Erythroblast (primary cell): Measurements from ENCODE around the gene ERO1A.
A peak's percentile ranks its signal among the peaks of the same experiment; 100 is the strongest.

ENCODE experiments used
- DNase-seq, 2 experiments: peaks; one replicate each; lab custom pipeline; 2025; lab: John Stamatoyannopoulos, UW
- GATA1 ChIP-seq: IDR thresholded peaks from 2 replicates; pipeline ENCODE4 v1.6.1; 2011; ENCODE audit warnings: low read depth, mild to moderate bottlenecking, control low read depth, low read length, moderate library complexity
- POLR2A ChIP-seq: IDR thresholded peaks from 2 replicates; pipeline ENCODE4 v1.6.1; 2011; ENCODE audit warnings: mild to moderate bottlenecking, low read length

ERO1A gene

GRCh38 chr14:52686176-52686575 is 9.2 kb downstream of the ERO1A start:
- DNase-seq, result no peak
- TF ChIP-seq POLR2A, result no peak
- no peak for TF ChIP-seq GATA1

DNA sequence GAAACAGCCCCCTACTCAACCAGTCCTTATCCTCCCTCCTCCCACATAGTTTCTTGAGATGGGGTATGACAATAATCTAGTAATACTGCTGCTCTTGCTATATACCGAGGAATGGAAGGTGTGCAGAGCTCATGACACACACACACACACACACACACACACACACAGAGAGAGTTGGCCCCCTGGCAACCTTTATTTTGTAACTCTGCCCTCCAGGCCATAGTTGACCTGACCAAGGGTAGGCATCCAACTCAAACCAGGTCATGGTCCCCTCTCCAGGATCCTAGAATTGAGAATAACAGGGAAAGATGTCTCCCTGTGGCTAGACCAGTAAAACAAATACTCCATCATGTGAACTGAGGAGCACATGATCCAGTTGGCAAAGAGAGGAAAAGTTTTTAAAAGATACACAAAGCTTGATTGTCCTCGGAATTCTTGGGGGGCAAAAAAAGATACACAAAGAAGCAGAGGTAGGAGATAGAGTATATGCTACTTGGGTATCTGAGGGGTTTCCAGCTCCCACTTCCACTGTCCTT is 11.3 kb downstream of the ERO1A start:
- DNase-seq, result no peak
- TF ChIP-seq GATA1 (no peak), POLR2A (no peak)

GRCh38 chr14:52678591-52678990 is 16.8 kb downstream of the ERO1A start:
- no peak for TF ChIP-seq POLR2A
- no peak for TF ChIP-seq GATA1
- DNase-seq, result peak; percentile 14

DNA sequence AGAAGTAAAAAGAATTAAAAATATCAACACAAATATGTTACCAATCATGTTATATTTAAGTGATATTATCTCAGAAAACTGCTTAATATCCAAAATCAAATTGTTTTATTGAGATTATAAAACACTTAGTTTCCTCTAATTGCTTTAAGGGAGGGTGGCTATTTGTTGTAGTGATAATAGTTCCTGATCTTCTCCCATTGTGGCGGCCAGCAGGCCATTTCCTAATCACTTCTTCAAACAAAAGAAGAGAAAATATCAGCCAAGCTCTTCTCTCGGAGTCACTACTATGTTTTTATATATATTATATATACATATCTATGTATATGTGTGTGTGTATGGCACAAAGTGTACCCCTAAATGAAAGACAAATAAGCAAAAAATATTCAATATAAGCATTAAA is 31.5 kb downstream of the ERO1A start:
- no peak for TF ChIP-seq POLR2A
- TF ChIP-seq GATA1, result no peak
- DNase-seq, result no peak

GRCh38 chr14:52661314-52661713 is 34.0 kb downstream of the ERO1A start:
- TF ChIP-seq POLR2A, result no peak
- no peak for DNase-seq

- TF ChIP-seq POLR2A (no peak), GATA1 (no peak)
- no peak for DNase-seq
Observed at GRCh38 chr14:52660832-52661231, 34.5 kb downstream of the ERO1A start.

- TF ChIP-seq GATA1 (no peak), POLR2A (no peak)
- no peak for DNase-seq
Observed at GRCh38 chr14:52660325-52660724, 35.0 kb downstream of the ERO1A start.

- TF ChIP-seq POLR2A (no peak), GATA1 (no peak)
- DNase-seq, result no peak
Observed at GRCh38 chr14:52656905-52657304, 38.5 kb downstream of the ERO1A start.

DNA sequence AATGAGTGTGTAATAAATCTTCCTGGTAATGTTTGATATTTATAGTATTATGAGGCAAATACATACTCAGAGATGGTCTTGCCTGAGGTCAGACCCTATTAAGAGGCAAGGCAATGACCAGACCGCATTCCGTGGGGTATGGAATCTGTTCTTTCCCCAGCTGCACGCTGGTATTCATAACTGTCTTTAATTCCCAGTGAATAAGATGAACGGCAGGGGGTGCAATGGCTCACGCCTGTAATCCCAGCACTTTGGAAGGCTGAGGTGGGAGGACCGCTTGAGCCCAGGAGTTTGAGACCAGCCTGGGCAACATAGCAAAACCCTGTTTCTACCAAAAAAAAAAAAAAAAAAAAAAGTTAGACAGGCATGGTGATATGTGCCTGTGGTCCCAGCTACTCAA is 44.6 kb downstream of the ERO1A start:
- TF ChIP-seq POLR2A (no peak), GATA1 (no peak)
- DNase-seq, result no peak

- no peak for DNase-seq
- no peak for TF ChIP-seq POLR2A
- no peak for TF ChIP-seq GATA1
Observed at GRCh38 chr14:52649511-52649910, 45.8 kb downstream of the ERO1A start.

DNA sequence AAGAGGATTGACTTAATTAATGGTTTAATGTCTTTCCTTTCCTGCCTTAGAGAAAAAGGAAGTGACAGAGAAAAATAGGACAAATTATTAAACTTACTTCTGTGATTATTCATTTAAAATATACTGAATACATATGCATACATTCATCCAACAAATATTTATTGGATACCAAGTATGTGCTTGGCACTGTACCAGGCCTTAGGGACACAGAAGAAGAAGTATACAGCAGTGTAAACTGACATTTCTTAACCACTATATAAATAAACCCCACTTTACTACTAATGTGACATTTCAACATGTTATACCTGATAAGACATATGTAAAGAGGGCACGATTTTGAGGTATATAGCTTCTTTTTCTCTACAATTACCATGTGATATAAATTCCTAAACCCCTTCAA is 53.6 kb downstream of the ERO1A start:
- TF ChIP-seq GATA1, result no peak
- no peak for TF ChIP-seq POLR2A
- DNase-seq, result no peak

DNA sequence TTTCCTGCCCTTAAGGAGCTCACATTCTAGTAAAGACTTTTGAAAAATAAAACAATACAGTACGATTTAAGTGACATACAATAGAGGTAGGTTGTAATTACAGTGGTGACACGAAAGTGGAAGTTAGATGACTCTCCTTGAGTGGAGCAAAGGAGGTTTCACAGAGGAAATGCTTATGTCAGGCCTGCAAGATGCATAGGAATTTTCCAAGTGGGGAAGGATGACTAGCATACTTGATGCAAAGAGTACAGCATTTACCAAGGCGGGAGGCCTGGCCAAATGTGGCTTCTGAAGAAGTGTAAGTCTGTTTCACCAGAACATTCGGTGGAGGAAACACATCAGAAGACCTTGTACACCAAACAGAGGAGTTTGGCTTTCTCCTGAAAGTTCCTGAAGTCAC is 55.2 kb downstream of the ERO1A start:
- DNase-seq, result no peak
- TF ChIP-seq POLR2A, result no peak
- TF ChIP-seq GATA1, result no peak

GRCh38 chr14:52619687-52620086 is 75.7 kb downstream of the ERO1A start:
- no peak for DNase-seq
- TF ChIP-seq GATA1 (no peak), POLR2A (no peak)

- TF ChIP-seq POLR2A (no peak), GATA1 (no peak)
- no peak for DNase-seq
Observed at GRCh38 chr14:52618602-52619001, 76.8 kb downstream of the ERO1A start.

GRCh38 chr14:52610187-52610586 is 85.2 kb downstream of the ERO1A start:
- DNase-seq, result no peak
- no peak for TF ChIP-seq GATA1
- TF ChIP-seq POLR2A, result no peak
